ENCODE measurements around the gene SERPINF2.
A peak's percentile ranks its signal among the peaks of the same experiment; 100 is the strongest.
"Not testable (repeated sequence)": the region's sequence is repeated elsewhere in the genome, so short reads cannot be mapped to it uniquely, and the experiment has no call there.

SERPINF2 gene

DNA sequence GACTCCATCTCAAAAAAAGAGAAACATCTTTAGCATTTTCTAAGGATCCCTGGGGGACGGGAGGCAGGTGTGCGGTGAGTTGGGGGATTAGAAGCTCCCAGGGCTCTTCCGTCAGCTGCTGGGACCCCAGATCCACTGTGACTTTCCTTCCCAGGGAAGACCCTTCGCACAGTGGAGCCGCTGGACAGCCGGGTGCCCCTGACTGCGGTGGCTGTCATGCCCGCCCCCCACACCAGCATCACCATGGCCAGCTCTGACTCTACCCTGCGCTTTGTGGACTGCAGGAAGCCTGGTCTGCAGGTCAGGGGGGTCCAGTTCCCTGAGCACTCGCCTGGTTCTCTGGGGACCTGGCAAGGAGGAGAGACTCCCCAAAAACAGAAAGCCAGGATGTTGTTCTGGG is 7.3 kb upstream of the SERPINF2 start:
- no peak for DNase-seq (ENCODE audit: low spot score)

DNA sequence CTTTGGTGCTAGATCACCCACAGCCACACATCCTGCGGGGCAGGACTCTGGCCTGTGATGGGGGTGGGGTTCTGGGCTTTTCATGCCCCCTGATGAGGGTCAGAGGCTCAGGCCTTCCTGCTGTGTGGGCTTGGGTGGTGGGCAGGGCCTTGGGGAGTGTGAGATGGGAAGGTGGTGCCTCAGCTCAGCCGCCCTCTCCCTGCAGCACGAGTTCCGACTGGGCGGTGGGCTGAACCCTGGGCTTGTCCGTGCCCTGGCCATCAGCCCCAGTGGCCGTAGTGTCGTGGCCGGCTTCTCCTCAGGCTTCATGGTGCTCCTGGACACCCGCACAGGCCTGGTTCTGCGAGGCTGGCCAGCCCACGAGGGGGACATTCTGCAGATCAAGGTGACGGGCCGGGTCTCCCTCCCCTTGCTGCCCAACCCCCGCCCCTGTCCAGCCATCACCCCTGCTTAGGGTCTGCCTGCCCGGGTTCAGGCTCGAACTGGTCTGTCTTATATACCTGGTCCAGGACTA is 6.8 kb upstream of the SERPINF2 start:
- no peak for DNase-seq (ENCODE audit: low spot score)

DNA sequence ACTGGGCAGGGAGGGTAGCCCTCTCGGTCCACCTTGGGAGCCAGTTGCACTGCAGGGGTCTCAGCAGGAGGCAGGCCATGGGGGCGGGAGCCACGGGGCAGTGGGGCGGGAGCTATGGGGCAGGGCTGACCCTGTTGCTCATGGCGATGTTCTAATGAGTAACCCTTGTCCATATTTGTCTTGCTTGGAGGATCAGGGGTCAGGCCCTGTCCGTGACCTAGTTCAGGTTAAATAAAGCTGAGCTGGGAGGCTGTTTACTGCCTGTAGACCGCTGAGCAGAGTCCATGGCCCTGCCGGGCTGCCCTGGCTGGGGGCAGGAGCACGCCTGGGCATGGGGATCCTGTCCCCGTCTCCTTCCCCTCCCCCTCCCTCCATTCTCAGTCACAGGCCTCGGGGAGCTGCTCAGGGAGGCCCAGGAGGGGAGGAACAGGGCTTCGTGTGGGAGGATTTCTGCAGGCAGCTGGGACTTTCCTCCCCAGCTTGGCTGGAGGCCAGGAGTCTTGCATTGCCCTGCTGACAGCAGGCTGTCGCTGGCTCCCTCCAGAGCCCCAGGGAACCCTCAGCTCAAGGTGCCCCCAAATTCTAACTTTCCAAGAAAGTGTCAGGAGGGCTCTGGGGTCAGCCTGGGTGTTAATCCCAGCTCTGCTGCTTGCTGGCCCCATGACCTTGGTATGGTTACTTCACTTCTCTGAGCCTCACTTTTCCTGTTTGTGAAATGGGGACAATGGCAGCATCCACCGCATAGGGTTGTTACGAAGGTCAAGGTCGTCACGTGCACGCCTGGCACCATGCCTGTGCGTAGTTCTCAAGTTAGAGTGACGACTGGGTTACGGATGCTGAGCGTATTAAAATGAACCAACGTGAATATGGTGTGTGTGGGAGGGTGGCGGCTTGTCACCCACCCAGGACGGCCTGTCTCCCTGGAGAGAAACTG is 6.1 kb upstream of the SERPINF2 start:
- peak; percentile 60 for DNase-seq (ENCODE audit: low spot score)

DNA sequence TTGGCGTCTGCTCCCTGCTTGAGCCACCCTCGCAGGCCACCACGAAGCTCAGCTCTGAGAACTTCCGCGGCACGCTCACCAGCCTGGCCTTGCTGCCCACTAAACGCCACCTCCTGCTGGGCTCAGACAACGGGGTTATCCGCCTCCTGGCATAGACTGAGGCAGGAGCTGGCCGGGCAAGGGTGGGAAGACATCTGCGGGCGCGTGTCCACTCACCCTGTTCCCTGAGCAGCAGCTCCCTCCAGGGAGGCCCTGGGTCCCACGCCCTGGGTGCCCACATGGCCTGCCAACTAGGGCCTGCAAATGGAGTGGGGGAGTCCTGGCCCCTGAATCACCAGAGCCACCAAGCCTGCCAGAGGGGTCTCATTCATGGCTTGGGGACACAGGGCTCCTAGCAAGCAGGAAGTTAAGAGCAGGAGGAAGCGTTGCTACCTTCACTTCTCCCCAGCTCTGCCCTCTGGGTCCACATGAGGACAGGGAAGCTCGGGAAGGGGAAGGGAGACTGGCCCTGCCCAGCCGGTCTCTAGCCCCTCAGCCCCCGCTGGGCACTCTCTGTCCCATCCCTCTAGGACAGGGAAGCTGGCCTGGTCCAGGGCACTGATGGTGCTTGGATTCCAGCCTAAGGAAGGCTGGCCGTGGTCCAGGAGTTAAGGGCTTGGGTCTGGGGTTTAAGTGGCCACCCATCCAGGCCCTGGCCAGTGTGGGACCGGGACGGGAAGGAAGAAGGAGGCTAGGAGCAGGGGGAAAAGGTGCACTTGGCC is 5.0 kb upstream of the SERPINF2 start:
- DNase-seq (ENCODE audit: low spot score) = no peak

DNA sequence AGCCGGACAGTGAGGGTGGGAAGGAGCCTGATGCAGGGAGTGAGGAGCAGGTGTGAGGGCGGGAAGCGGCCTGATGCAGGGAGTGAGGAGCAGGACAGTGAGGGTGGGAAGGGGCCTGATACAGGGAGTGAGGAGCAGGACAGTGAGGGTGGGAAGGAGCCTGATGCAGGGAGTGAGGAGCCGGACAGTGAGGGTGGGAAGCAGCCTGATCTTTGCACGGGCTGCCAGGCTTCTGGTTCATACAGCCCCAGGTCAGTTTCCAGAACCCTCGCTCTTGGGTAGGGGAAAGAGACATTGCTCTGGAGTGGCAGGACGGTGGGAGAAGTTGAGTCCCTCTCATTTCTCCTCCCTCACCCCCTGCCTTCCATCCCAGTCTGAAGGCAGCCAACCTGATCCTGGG is 772 bp upstream of the SERPINF2 start:
- not testable (repeated sequence) for DNase-seq (ENCODE audit: low spot score)

DNA sequence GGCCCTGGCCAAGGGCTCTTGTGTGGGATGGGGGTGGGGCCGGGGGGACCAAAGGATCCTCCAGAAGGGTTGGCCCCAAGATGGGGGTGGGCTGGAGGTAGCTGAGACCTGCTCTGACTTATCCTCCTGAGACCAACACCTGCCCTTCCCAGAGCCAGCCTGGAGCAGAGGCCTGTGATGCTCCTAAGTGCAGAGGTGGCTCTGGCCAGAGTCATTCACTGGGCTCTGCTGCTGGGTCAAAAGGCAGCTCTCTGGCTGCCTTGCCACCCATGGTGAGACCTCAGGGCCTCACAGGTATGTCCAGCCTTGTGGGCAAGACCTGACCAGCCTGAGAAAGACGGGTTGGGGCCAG is 393 bp downstream of the SERPINF2 start:
- no peak for DNase-seq (ENCODE audit: low spot score)

DNA sequence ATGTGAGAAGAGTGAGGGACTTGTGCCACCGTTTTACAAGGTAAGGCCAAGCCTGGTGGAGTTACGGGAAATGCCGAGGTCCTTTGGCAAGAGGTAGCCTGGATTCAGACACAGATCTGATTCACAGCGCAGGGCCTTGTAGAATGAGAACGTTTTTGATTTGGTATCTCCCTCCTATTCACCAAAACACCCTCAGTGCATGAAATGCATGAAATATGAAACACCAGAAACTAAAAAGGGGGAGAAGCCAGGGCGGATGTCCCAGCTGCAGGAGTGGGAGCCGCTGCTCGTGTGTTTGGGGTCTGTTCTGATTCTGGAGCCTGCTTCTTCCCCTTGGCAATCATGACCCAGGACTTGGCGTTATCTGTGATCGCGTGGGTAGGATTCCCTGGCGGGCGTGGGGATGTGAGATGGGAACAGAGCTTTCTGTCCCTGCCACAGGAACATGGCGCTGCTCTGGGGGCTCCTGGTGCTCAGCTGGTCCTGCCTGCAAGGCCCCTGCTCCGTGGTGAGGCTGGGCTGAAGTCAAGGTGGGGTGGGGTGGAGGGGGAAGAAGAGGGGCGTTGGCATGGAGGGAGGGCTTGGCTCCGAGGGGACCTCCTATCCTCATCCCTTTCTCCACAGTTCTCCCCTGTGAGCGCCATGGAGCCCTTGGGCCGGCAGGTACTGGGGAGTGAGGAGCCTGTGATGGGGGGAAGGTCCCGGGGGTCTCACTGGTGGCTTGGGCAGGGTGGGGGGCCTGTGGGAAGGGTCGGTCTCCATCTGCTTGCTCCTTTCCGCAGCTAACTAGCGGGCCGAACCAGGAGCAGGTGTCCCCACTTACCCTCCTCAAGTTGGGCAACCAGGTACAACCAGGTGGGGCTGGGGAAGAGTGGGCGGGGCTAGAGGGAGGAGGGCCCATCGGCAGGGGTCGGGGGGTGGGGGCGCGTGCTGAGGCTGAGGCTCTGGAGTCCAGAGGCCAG is 2.2 kb downstream of the SERPINF2 start:
- no peak for DNase-seq (ENCODE audit: low spot score)

DNA sequence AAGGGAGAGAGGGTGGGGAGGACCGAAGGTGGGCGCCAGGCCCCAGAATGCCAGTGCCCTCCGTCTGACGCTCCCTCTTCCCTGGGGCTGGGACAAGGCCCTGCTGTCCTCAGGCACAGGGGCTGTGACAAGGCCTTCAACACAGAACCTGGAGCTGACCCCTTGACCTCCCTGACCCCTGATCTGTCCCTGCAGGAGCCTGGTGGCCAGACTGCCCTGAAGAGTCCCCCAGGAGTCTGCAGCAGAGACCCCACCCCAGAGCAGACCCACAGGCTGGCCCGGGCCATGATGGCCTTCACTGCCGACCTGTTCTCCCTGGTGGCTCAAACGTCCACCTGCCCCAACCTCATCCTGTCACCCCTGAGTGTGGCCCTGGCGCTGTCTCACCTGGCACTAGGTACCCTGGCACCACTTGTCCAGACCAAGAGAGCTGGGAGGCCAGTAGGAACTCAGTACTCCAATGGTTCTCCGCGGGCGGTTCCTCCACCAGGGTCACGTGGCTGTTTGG is 2.9 kb downstream of the SERPINF2 start:
- DNase-seq (ENCODE audit: low spot score) = no peak

DNA sequence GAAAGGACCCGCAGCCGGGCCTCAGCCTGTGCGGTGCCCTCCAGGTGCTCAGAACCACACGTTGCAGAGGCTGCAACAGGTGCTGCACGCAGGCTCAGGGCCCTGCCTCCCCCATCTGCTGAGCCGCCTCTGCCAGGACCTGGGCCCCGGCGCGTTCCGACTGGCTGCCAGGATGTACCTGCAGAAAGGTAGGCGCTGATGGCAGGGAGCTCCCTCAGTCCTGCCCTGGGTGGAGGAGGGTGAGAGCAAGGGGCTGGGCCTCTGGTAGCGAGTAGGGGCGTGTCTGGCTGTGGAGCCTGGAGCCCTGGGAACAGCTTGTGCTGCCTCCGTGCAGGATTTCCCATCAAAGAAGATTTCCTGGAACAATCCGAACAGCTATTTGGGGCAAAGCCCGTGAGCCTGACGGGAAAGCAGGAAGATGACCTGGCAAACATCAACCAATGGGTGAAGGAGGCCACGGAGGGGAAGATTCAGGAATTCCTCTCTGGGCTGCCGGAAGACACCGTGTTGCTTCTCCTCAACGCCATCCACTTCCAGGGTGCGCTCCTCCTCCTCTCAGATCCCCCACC is 4.4 kb downstream of the SERPINF2 start:
- no peak for DNase-seq (ENCODE audit: low spot score)

DNA sequence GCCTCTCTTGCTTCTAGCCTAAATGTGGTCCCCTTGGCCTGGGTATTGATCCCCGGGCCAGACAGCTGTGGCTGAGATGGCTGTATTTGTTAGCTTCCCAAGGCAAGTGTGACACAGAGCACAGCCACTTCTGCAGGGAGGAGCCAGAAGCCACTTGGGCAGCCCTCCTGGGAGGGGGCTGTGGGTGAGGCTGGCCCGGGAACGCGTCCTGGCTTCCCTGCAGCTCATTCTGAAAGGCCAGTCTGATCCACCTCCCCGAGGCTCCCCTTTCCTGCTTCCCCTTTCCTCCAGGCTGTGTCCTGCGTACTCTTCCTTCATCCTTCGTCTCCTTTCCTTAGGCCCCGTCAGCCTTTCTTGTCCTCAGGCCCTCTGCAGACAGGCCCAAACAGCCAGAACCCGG is 8.0 kb downstream of the SERPINF2 start:
- no peak for DNase-seq (ENCODE audit: low spot score)

DNA sequence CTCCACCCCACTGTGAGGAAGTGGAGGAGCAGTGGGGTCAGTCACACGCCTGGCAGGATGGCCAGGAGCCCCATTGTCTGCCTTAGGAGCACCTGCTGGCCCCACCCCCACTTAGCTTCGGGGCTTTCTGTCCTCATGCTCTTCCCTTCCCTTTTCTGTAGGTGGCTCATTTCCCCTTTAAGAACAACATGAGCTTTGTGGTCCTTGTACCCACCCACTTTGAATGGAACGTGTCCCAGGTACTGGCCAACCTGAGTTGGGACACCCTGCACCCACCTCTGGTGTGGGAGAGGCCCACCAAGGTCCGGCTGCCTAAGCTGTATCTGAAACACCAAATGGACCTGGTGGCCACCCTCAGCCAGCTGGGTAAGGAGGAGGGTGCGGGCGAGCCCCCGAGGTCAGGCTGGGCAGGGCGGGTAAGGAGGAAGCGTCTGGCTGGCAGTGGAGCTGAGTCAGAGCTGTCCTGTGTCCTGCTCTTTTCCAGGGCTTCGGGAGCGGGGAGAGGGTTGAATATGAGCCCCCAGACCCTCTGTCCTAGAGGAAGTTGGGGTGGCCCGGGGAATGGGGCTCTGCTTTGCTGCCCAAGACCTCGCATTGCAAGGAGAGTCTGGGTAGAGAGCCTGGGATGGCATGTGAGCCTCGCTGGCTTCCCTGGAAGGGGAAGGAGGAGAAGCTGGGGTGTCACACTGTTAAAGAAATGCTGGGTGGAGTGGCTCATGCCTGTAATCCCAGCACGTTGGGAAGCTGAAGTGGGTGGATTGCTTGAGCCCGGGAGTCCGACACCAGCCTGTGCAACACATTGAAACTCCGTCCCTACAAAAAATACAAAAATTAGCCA is 10.0 kb downstream of the SERPINF2 start:
- no peak for DNase-seq (ENCODE audit: low spot score)

DNA sequence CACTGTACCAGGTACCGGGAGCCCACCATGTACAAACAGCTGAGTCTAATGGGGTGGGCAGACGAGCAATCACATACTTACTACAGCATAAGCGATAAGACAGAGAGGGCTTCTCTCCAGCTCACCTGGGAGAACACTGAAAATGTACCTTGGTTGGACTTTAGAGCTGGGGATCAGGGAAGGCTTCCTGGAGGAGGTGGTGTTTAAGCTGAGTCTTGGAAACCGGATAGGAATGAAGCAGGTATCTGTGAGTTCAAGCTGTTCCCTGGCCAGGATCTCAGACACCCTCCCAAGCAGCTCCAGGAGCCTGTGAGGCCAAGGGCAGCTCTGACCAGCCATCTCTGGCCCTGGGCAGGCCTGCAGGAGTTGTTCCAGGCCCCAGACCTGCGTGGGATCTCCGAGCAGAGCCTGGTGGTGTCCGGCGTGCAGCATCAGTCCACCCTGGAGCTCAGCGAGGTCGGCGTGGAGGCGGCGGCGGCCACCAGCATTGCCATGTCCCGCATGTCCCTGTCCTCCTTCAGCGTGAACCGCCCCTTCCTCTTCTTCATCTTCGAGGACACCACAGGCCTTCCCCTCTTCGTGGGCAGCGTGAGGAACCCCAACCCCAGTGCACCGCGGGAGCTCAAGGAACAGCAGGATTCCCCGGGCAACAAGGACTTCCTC is 11.2 kb downstream of the SERPINF2 start:
- no peak for DNase-seq (ENCODE audit: low spot score)

DNA sequence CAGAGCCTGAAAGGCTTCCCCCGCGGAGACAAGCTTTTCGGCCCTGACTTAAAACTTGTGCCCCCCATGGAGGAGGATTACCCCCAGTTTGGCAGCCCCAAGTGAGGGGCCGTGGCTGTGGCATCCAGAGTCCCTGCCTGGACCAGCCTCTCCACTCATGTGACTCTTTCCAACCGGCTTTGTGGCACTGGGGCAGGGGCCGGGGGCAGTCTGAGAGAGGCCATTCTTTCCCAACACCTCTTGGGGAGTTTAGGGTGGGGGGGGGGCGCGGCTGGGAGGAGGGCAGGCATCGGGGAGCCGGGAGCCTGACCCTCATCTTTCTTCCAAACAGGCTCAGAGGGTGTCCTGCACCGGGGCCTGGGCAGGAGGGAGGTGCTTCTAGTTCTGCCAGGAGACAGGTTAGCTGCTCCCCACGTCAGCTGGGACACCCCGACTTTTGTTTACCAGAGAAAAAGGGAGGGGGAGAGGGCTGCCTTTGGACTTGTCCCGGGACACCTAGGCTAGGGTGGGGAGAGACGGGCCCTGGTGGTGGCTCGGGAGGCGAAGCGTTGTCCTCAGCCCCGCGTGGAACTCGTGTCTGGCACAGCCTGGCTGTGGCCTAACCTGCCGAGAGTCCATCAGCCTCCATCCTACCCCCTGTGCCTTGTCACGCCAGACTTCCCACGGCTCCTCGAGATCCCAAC is 11.9 kb downstream of the SERPINF2 start:
- no peak for DNase-seq (ENCODE audit: low spot score)

DNA sequence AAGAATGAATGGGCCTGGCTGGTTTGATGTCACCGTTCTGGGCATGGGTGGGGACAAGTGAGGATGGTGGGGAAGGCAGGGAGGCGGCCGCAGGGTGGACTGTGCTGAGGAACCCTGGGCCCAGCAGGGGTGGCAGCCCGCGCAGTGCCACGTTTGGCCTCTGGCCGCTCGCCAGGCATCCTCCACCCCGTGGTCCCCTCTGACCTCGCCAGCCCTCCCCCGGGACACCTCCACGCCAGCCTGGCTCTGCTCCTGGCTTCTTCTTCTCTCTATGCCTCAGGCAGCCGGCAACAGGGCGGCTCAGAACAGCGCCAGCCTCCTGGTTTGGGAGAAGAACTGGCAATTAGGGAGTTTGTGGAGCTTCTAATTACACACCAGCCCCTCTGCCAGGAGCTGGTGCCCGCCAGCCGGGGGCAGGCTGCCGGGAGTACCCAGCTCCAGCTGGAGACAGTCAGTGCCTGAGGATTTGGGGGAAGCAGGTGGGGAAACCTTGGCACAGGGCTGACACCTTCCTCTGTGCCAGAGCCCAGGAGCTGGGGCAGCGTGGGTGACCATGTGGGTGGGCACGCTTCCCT is 12.7 kb downstream of the SERPINF2 start:
- DNase-seq (ENCODE audit: low spot score) = no peak

DNA sequence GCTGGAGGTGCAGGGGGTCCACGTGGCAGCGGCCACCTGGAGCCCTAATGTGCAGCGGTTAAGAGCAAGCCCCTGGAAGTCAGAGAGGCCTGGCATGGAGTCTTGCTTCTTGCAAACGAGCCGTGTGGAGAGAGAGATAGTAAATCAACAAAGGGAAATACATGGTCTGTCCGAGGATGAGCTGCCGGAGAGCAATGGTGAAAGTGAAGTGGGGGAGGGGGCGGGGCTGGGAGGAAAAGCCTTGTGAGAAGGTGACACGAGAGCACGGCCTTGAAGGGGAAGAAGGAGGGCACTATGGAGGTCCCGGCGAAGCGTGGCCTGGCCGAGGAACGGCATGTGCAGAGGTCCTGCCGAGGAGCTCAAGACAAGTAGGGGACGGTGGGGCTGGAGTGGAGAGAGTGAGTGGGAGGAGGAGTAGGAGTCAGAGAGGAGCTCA is 13.2 kb downstream of the SERPINF2 start:
- DNase-seq (ENCODE audit: low spot score) = no peak

DNA sequence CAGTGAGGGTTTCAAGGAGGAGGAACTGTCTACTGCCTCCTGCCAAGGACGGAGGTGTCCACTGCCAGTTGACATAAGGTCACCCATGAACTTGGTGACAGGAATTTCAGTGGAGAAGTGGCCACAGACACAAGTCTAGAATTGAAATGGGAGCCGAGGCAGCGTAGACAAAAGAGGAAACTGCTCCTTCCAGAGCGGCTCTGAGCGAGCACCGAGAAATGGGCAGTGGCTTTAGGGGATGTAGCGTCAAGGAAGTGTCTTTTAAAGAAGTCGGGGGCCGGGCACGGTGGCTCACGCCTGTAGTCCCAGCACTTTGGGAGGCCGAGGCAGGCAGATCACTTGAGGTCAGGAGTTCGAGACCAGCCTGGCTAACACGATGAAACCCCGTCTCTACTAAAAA is 16.1 kb downstream of the SERPINF2 start:
- DNase-seq (ENCODE audit: low spot score) = no peak

DNA sequence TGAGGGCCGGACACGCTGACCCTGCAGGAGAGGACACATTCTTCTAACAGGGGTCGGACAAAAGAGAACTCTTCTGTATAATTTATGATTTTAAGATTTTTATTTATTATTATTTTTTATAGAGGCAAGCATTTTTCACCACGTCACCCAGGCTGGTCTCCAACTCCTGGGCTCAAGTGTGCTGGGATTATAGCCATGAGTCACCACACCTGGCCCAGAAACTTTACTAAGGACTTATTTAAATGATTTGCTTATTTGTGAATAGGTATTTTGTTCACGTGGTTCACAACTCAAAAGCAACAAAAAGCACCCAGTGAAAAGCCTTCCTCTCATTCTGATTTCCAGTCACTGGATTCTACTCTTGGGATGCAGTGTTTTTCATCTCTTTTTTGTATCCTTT is 16.9 kb downstream of the SERPINF2 start:
- no peak for DNase-seq (ENCODE audit: low spot score)

DNA sequence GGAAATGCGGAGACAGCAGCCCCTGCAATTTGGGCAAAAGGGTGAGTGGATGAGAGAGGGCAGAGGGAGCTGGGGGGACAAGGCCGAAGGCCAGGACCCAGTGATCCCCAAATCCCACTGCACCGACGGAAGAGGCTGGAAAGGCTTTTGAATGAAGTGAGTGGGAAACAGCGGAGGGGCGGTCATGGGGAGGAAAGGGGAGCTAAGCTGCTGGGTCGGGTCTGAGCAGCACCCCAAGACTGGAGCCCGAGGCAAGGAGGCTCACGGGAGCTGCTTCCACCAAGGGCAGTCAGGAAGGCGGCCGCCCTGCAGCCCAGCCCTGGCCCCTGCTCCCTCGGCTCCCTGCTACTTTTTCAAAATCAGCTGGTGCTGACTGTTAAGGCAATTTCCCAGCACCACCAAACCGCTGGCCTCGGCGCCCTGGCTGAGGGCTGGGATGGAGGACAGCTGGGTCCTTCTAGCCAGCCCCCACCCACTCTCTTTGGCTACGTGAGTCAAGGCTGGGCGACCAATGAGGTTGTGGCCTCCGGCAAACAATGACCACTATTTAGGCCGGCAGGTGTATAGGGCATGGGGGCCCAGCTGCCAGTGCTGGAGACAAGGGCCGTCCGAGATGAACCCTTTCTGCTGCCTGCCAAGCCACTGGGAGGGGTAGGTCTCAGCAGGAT is 19.7 kb downstream of the SERPINF2 start:
- DNase-seq (ENCODE audit: low spot score) = peak; percentile 12

All from AG08396 (cell line).